Memory B cell (primary cell): ENCODE measurements around the gene MVD.
A peak's percentile ranks its signal among the peaks of the same experiment; 100 is the strongest.

Source experiments
- ATAC-seq: fragments of 150-1000 bp; cut with Tn5 transposase; 2 replicates; pipeline ENCODE4 v1.10.0; 2021; ENCODE audit warnings: low read depth, mild to moderate bottlenecking, moderate library complexity
- DNase-seq, 2 donors: peaks; one replicate each; pipeline ENCODE4 v3.0.0; 2022; ENCODE audit warnings: low spot score in 2 of 2
- H3K27ac Mint-ChIP-seq: one replicate; pipeline ENCODE4 v1.8.0; 2022; ENCODE audit warnings: mild to moderate bottlenecking, moderate library complexity, mixed read lengths
- H3K27me3 Mint-ChIP-seq: one replicate; pipeline ENCODE4 v1.8.0; 2022; ENCODE audit warnings: mixed read lengths
- H3K36me3 Mint-ChIP-seq: one replicate; pipeline ENCODE4 v1.8.0; 2022; ENCODE audit warnings: mild to moderate bottlenecking, mixed read lengths
- H3K4me1 Mint-ChIP-seq: one replicate; pipeline ENCODE4 v1.8.0; 2022; ENCODE audit warnings: mixed read lengths
- H3K4me3 Mint-ChIP-seq: one replicate; pipeline ENCODE4 v1.8.0; 2022; ENCODE audit warnings: mild to moderate bottlenecking, moderate library complexity, mixed read lengths
- H3K9me3 Mint-ChIP-seq: one replicate; pipeline ENCODE4 v1.8.0; 2022; ENCODE audit warnings: mixed read lengths

Gene MVD

DNA sequence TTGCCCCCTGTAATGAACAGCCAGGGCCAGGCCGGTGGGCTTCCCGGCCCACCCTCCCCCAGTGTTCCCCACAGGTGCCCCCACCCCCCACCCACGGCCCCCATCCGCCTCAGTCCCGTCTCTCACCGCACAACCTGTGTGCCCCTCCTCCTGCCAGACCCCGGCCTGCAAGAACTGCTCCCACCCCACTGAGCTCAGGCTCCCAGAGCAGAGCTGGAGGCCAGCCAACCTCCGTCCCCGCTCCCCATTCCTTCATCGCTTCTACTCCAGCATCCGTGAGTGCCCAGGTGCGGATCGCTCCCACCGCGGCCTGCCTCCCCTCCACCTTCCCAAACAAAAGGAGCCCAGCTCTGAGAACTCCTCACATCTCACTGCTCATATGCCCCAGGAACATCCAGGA lies 4.2 kb downstream of the MVD start:
- Mint-ChIP-seq H3K27me3 (no peaks in the 10 kb centered on the region), H3K27ac (no peak overlapping the region), H3K9me3 (no peaks in the 10 kb centered on the region), H3K36me3 (peaks cover 7% of the 10 kb centered on the region), H3K4me3 (no peak overlapping the region), H3K4me1 (peaks cover 11% of the 10 kb centered on the region)
- no peak for DNase-seq
- ATAC-seq = no peak

GRCh38 chr16:88657371-88657770 lies 5.5 kb downstream of the MVD start:
- Mint-ChIP-seq H3K27ac (no peak overlapping the region), H3K36me3 (peaks cover 10% of the 10 kb centered on the region), H3K27me3 (no peaks in the 10 kb centered on the region), H3K9me3 (no peaks in the 10 kb centered on the region), H3K4me3 (no peak overlapping the region), H3K4me1 (peaks cover 11% of the 10 kb centered on the region)
- ATAC-seq = no peak
- DNase-seq = no peak

DNA sequence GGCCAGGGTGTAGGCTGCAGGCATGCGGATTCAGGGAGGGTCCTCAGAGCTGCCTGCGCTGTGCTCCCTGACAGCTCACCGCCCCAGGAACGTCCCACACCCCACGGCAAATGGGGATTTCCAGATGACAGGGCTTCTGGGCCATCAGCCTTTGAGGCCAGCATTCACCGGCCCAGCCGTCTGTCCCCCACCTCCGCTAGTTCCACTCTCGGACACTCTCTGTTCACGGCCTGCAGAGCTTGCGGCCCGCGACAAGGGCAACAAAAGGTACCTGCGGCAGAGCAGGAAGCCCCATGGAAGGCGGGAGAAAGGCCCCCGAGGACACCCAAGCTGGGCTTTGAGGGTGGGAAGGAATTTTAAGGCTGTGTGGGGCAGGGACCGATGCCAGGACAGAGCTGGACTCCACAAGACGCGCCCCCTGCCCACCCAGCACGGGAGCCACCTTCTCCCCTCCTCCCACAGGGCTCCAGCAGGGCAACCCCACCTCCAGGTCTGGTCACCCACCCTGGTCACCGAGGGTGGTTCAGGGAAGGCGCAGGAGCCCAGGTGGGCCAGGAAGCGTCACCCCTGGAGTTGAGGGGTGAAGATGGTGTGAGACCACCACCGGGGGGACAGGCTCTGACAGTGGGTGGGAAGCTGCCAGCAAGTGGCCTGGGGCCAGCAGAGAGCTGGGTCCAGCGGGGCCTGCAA lies 6.5 kb downstream of the MVD start:
- Mint-ChIP-seq H3K27me3 (no peaks in the 10 kb centered on the region), H3K4me3 (no peak overlapping the region), H3K36me3 (peaks cover 10% of the 10 kb centered on the region), H3K9me3 (no peaks in the 10 kb centered on the region), H3K4me1 (peaks cover 6% of the 10 kb centered on the region), H3K27ac (no peak overlapping the region)
- ATAC-seq (no peak), DNase-seq (no peak)

GRCh38 chr16:88655733-88656281 lies 7.1 kb downstream of the MVD start:
- ATAC-seq (no peak), DNase-seq (no peak)
- Mint-ChIP-seq H3K27me3 (no peaks in the 10 kb centered on the region), H3K27ac (no peak overlapping the region), H3K9me3 (no peaks in the 10 kb centered on the region), H3K36me3 (peaks cover 10% of the 10 kb centered on the region), H3K4me3 (no peak overlapping the region), H3K4me1 (peaks cover 6% of the 10 kb centered on the region)

DNA sequence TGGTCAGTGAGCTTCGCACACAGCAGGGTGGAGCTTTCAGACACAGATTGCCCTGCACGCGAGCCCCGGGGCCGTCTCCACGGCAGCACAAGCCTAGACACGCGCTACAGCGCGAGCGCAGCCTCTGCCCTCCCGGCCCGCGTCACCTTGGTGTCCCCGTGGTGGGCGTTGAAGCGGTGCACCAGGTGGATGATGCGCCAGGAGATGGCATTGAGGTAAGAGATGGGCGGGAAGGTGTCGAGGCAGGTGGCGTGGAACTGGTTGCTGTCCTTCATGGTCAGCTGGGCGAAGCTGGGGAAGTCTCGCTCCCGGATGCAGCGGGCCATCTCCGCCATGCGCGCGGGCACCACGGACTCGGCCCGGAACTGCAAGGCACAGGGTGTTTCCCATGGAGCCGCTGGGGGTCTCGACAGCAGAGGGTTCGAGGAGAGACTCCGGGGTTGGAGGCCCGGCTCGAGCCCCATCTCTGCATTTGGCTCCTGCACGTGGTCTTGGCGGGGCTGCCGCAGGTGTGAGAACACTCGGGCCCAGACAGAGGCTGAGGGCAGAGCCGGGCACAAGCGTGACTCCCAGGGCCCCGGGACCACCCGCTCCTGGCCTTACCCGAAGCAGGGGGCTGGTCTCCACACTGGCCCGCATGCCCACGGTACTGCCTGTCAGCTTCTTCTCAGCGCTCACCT lies 7.7 kb downstream of the MVD start:
- Mint-ChIP-seq H3K4me3 (no peak overlapping the region), H3K27me3 (no peaks in the 10 kb centered on the region), H3K36me3 (peaks cover 10% of the 10 kb centered on the region), H3K27ac (no peak overlapping the region), H3K4me1 (peaks cover 6% of the 10 kb centered on the region), H3K9me3 (no peaks in the 10 kb centered on the region)
- ATAC-seq (no peak), DNase-seq (no peak)

GRCh38 chr16:88654363-88655052 lies 8.4 kb downstream of the MVD start:
- ATAC-seq = no peak
- peaks cover 6% of the 10 kb centered on the region for H3K4me1 Mint-ChIP-seq
- no peaks in the 10 kb centered on the region for H3K9me3 Mint-ChIP-seq
- H3K27me3 Mint-ChIP-seq = no peaks in the 10 kb centered on the region
- H3K36me3 Mint-ChIP-seq = peaks cover 11% of the 10 kb centered on the region
- no peak for DNase-seq
- no peak overlapping the region for H3K27ac Mint-ChIP-seq
- no peak overlapping the region for H3K4me3 Mint-ChIP-seq

GRCh38 chr16:88653596-88654362 lies 9.1 kb downstream of the MVD start:
- Mint-ChIP-seq H3K27me3 (no peaks in the 10 kb centered on the region), H3K36me3 (peaks cover 14% of the 10 kb centered on the region), H3K4me1 (peaks cover 11% of the 10 kb centered on the region), H3K9me3 (no peaks in the 10 kb centered on the region), H3K27ac (peak overlapping the region; percentile 51), H3K4me3 (no peak overlapping the region)
- DNase-seq (no peak), ATAC-seq (no peak)

DNA sequence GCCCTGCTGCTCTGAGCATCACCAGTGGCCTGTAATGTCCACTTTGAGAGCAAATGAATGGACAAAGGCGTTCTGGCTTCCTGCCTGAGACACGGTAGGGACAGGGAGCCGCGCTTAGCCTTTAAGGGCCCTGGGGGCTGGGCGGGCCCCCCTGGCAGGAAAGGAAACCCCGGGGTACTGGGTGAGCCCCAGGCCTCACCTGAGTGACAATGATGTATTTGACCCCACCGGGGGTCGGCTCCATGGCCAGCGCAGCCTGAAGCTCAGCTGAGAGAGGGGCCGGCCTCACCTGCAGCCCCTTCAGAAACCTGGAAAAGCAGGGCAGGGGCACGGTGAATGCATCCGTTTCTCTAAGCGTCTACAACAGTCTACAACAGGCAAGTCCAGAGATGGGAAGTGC lies 9.8 kb downstream of the MVD start:
- Mint-ChIP-seq H3K27me3 (no peaks in the 10 kb centered on the region), H3K36me3 (peaks cover 13% of the 10 kb centered on the region), H3K27ac (peak overlapping the region; percentile 51), H3K4me1 (peaks cover 11% of the 10 kb centered on the region), H3K9me3 (no peaks in the 10 kb centered on the region), H3K4me3 (no peak overlapping the region)
- no peak for DNase-seq
- no peak for ATAC-seq

DNA sequence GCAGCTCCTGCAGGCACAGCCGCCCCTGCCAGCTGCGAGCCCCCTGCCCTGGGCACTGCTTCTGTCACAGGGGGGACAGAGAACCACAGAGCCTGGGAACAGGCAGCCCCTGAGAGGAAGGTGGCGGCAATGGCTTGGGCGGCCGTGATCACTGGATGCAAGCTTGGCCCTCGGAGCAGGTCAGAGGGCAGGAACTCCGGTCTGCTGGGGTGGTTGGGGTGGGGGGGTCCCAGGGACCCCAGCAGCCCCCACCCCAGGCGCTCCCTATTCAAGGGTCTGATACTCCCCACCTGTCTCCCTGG lies 10.2 kb downstream of the MVD start:
- H3K27me3 Mint-ChIP-seq = no peaks in the 10 kb centered on the region
- DNase-seq = no peak
- peaks cover 13% of the 10 kb centered on the region for H3K36me3 Mint-ChIP-seq
- peaks cover 11% of the 10 kb centered on the region for H3K4me1 Mint-ChIP-seq
- H3K4me3 Mint-ChIP-seq = no peak overlapping the region
- H3K9me3 Mint-ChIP-seq = no peaks in the 10 kb centered on the region
- no peak for ATAC-seq
- H3K27ac Mint-ChIP-seq = peak overlapping the region; percentile 98

DNA sequence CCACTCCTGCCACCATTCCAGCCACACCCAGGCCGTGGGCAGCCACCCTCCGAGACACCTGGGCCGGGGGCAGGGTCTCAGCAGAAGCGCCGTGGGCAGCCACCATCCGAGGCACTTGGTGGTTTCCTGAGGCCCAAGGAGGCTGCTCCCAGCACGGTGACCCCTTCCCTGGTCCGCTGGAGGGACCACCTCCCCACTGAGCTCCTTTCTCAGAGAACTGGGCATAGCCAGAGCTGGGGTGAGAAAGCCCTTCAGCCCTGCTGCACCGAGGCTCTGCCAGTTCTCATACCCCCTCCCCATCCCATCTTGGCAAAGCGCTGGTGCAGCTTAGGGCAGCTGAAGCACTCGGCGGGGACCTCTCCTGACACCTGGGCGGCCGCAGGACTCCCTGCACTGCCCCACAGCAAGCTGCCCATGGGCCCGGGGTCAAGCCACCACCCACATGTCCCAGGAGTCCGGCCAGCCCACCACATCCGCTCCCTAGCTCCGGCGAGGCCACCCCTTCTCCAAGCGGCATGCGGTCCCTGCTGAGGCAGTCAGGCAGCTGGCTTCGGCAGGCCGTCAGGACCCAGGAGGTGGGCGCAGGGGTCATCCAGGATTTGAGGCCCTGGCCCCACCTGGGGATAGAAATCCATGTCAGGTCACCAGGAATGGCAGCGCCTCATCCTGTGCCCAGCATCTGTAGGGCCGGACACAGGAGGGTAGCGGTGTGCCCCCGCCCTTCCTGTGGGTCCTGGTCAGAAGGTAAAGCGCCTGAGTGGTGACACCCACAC lies 10.7 kb downstream of the MVD start:
- no peaks in the 10 kb centered on the region for H3K9me3 Mint-ChIP-seq
- H3K4me1 Mint-ChIP-seq = peaks cover 11% of the 10 kb centered on the region
- peaks cover 13% of the 10 kb centered on the region for H3K36me3 Mint-ChIP-seq
- H3K27ac Mint-ChIP-seq = peak overlapping the region; percentile 98
- no peak for DNase-seq
- ATAC-seq = no peak
- no peaks in the 10 kb centered on the region for H3K27me3 Mint-ChIP-seq
- H3K4me3 Mint-ChIP-seq = peak overlapping the region; percentile 95

DNA sequence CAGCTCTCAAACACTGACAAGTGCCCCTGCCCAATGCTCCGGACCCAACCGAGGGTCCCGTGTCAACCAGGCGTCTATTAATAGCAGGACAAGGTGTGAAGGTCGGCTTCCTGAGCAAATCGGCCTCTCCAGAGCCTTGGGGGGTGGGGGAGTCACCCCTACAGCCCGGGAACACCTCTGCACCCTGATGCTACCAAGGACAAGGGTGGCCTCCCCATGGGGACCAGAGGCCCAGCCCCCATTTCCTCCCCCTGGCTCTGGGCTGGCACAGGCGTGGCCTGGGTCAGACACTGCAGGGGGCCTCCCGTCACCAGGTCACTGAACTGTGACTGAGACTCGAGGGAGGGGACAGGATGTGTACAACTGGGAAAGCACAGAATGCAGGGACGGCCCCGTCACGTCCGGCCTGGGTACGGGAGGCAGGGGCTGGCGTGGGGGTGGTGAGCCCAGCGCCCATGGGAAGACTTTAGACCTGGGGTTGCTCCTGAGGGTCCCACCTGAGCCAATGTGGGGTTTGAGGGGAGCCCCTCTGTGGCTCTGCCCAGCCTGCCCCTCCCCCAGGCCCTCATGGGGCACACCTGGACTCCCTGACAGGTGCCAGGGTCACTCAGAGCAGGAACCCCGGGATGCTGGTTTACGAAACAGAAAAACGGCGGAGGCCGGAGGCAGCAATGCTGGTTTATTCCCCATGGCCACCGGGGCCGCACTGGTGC lies 11.5 kb downstream of the MVD start:
- Mint-ChIP-seq H3K4me1 (peaks cover 11% of the 10 kb centered on the region), H3K9me3 (no peaks in the 10 kb centered on the region), H3K27me3 (no peaks in the 10 kb centered on the region), H3K27ac (peak overlapping the region; percentile 98), H3K4me3 (peak overlapping the region; percentile 95), H3K36me3 (peaks cover 13% of the 10 kb centered on the region)
- DNase-seq (peak; percentile 73 to 84), ATAC-seq (peak; percentile 77)

DNA sequence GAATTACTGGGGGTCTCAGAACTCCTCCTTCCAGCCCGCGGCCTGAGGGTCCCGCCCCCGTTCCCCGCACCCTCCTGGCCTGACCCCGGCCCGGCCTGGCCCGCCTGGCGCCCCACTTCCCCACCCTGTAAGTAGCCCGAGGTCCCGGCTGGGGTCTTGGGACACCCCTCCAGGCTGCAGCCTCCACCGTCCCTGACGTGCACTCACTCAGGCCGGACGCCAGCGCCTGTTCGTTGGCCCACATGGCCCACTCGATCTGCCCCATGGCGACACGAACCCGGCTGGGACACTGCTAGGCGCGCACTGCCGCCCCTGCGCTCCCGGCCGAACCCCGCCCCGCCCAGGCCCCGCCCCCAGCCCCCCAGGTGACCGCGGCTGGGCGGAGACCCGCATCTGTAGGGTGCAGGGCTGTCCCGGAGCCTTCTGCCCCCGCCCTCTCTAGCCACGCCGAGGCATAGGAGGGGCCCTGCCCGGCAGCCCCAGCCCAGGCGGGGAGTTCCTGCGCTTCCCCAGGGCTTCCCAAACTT lies 12.1 kb downstream of the MVD start, which contains the start of gene CYBA:
Gene CYBA, minus strand, starts transcription at position 305 of the 527 bp plus-strand sequence. Its CDS starts 40 bp downstream, at position 265.
- no peaks in the 10 kb centered on the region for H3K27me3 Mint-ChIP-seq
- no peaks in the 10 kb centered on the region for H3K9me3 Mint-ChIP-seq
- peaks cover 13% of the 10 kb centered on the region for H3K36me3 Mint-ChIP-seq
- DNase-seq (peak; percentile 89), ATAC-seq (peak; percentile 78)
- H3K4me1 Mint-ChIP-seq = peaks cover 11% of the 10 kb centered on the region
- peak within 1 kb of the TSS; percentile 95 for H3K4me3 Mint-ChIP-seq
- peak within 1 kb of the TSS; percentile 98 for H3K27ac Mint-ChIP-seq
